GM12891 (cell line): ENCODE results near the gene SLC5A9.

ENCODE experiments used
- POLR2A ChIP-seq: IDR thresholded peaks from 2 replicates; pipeline ENCODE4 v1.6.1; 2011; ENCODE audit warnings: low read depth, low read length, control low read depth
- POLR2AphosphoS5 ChIP-seq: IDR thresholded peaks from 2 replicates; pipeline ENCODE4 v1.6.1; 2011; ENCODE audit warnings: low read depth, low read length, control low read depth
- SPI1 ChIP-seq: IDR thresholded peaks from 2 replicates; pipeline ENCODE4 v1.6.1; 2011; ENCODE audit warnings: low read depth, low read length, control low read depth
- TAF1 ChIP-seq: IDR thresholded peaks from 2 replicates; pipeline ENCODE4 v1.6.1; 2011; ENCODE audit warnings: low read depth, low read length, control low read depth

GRCh38 chr1:48291421-48291820 lies 68.9 kb downstream of the SLC5A9 start:
- TF ChIP-seq TAF1 (no peak), POLR2A (no peak), SPI1 (no peak), POLR2AphosphoS5 (no peak)
